GM18499 (cell line): ENCODE data around the gene MYOG.

Source experiments
- ATAC-seq: cut with Tn5 transposase; IDR thresholded peaks from one replicate; pipeline ENCODE4 v1.9.1; 2021; ENCODE audit warnings: moderate number of reproducible peaks; ENCODE audit not compliant: insufficient read depth, unreplicated experiment

The MYOG gene

DNA sequence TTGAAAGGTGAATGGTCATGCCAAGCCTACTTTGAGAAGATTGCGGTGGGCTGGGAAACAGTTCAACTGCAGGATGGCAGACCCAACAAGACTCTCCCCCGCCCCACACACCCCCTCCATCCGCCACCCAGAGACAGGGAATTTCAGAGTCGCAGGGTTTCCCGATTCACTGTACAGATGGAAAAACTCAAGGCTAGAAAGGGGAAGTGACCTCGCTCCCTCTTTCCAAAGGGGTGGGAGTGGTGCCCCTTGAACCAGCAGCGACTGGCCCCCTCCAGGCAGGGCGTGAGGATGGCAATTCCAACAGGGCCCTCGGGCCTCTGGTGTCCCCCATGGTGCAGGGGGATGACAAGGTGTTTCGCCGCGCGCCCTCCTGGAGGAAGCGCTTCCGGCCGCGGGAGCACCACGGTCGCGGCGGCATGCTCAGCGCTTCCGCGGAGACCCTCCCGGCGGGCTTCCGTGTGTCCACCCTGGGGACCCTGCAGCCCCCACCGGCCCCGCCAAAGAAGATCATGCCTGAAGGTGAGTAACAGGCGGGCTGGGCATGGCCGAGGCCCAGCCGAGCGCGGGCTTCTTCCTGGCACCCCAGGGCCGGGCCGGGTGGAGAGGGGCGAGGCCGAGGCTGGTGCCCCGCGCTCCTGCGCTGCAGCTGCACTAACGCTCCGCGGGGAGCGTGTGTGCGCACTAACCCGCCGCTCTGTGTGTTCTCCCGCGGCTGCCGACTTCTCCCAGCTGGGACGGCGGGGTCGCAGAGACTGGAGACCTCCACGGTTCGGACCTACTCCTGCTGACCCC, 10.4 kb downstream of the MYOG start:
- no peak for ATAC-seq

DNA sequence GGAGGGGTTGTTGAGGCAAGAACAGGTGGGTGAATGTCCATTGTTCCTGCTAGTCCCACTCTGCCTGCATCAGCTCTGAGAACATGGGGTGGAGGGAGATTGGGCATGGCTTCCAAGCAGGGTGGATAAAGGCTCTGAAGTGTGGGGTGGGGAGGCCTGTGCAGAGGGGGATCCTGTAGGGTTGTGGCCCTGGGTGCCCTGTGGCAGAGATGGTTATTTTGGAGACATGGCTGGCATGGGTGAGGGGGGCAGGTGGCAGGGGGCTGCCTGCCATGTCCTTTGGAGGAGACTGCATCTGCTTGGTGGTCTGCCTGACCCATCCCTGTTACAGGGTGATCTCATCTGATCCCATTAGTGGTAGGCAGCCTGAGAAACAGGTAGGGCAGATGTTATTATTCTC, 11.2 kb downstream of the MYOG start:
- no peak for ATAC-seq

DNA sequence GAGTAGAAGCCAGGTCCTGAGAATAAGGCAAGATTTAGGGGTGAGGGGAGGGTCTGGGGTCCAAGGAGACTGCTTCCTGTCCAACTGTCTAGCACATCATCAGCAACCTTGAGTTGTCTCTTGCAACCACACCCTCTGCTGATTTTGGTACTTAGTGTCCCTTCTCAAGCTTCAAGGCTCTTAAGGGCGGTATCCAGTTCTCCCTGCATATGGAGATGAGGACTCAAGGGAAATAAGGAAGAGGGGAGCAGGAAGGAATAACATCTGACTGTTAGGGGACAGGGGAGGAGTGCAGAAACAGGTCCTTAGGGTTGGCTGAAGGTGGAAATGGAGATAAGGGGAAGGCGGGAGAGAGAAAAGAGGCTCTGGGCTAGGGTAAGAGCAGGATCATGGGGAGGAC, 12.3 kb downstream of the MYOG start:
- ATAC-seq = no peak

DNA sequence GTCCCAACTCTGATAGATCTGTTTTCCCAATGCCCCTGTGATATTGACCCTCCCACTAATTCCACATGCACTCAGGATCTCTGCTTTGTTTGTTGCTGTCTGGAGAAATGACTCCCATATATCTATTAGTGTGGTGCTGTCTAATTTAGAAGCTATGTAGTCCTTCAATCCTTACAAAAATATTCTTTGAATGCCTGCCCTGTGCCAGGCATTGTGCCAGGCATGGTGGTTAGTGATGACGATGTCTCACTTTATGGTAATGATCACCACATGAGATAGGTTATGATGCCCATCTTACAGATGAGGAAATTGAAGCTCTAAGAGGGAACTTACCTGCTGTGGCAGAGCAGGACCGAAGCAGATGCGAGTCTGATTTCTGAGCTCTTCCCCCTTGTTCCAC, 12.9 kb downstream of the MYOG start:
- no peak for ATAC-seq

DNA sequence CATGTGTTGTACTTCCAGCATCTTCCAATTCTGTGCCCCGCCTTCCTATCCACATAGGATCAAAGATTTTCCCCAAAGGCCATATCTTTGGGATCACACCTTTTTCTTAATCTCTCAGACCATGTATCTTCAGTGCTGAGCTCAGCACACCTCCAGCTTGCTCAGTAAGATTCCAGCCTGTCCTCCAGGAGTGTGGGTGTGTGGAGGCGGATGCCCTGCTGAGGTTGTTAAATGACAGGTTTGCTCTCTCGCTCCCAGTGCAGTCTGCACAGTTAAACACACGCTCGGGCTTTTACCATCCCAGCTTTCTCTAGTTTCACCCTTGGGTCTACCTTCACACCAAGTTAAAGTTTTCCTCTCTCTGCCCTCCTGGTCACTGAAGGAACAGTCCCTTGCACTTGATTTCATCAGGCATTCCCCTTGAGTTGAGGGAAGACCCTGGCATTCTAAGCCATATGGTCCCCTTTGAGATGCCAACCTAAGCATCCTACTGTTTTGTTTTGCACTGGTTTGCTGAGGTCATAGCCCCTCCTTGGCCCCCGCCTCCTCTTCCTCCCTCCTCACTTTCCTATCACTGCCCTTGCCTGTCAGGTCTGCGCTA, 13.7 kb downstream of the MYOG start:
- no peak for ATAC-seq

DNA sequence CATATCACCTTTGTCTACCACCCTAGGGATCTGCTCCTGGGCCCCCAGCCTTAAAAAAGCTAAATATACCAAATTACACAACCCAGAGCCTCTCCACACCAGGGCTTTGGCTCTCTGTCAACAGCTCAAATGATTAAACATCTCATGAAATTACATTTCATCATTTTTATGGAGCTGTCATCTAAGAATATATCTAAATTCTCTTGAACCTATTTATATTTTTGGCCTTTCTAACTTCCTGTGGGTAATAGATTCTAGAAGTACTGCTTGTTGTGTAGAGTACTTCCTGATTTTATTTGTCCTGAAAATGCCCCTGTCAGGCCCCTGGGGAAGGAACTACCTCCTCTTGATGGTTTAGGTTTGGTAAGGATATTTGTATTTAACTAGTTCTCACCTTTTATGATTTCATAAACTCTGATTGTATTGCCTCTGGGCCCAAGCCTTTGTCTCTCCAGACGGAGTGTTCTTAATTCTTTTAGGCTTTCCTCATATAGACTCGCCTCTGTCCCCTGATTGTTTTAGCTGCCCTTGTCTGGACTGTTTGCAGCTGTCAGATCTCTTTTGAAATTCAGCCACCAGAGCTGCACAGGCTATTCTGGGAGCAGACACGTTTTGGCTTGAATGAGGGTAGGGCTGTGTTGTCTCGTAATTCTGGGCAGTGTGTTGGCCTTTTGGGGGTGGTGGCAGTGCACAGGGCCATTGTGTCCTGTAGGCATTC, 16.6 kb downstream of the MYOG start:
- ATAC-seq = no peak

DNA sequence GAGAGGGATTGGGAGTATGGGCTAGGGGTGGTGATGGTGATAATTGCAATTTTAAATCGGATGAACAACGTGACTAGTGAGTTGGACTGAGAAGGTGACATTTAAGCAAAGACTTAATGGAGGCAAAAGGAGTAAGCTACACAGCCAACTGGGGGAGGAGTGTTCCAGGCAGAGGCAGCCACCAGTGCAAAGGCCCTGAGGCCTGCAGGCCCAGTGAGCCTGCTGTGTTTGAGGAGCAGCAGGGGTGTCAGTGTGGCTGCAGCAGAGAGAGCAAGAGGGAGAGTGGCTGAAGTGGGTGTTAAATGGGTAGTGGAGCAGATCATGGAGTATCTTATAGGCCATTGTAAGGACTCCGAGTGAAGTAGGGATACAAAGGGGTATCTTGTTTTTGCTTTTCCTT, 18.8 kb downstream of the MYOG start:
- ATAC-seq = no peak

DNA sequence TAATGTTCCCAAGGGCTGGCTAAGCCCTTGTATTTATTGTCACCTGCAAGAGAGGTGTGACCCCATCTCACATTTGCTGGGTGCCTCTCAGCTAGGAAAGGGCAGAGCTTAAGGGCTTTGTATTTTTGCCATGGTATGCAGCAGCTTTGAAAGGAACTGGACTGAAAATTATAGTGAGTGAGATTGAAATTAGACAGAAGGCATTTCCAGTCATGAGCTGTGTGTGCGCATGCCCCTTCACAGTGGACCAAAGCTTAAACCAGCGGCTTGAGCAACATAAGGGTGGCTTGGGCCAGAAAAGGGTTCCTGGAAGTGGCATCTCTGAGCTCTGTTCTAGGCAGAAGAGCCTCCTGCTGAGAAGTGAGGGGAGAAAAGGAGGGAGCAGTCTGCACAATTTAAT, 19.8 kb downstream of the MYOG start:
- ATAC-seq = no peak

DNA sequence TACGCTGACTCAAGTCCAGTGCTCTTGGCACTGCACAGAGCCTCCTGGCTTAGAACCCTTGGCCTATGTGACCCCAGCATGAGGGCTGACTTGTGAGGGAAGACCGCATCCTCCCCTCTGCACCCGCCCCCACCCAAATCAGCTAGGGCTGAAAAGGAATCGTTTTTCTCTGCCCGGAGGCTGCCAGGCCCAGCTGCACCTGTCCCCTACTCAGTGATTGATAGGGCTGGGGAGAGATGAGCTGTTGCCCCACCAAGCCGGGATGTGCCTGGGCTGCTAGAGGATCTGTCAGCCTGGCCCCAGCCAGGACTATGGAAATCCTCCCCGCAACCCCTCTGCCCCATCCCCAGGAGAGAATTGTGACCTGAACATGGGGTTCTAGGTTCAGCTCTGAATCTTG, 20.6 kb downstream of the MYOG start:
- ATAC-seq = no peak

DNA sequence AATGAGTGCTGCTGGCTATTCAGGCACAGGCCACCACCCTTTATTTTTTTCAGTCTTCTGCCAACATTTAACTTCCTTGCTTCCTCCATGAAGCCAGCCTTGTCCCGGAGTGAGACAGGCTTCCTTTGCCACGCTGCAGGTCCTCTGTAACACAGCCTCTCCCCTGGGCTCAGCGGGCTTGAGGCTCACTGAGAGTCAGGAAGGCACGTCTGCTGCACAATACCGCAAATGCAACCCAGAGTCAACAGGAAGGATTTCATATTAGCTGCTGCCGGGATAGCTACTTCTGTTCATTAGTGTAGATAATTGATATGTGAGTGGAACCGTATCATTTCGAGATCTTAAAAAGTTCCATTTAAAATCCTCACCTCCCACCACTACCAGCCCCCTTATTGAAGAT, 22.5 kb downstream of the MYOG start:
- no peak for ATAC-seq

DNA sequence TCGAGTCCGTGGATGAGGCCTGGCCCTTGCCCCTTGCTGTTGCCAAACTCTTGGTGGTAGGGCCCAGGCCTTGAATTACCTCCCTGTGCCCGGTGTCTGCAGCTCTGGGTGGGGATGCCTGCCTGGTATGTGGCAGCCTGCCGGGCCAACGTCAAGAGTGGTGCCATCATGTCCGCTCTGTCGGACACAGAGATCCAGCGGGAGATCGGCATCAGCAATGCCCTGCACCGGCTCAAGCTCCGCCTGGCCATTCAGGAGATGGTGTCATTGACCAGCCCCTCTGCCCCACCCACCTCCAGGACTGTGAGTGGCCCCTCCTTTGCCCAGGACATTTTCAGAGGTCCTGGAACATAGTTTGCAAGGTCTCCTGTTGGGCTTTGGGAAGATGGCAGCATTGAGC, 25.7 kb downstream of the MYOG start:
- ATAC-seq = no peak

DNA sequence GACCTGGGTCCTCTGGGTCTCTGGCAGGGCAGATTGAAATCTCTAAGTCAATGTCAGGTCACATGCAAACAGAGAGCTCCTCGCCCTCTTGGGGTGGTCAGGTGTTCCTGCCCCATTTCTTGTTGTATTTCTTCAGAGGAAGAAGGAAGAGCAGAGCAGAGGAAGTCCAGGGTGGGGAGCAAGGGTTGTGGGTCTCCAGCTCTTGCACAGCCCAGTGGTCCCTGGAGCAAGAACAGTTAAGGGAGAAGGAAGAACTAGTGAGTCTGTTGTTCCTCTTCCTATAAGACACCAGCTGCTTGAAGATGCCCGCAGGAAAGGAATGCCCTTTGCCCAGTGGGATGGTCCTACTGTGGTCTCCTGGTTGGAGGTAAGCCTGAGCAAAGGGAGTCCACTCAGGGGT, 26.3 kb downstream of the MYOG start:
- ATAC-seq = no peak

DNA sequence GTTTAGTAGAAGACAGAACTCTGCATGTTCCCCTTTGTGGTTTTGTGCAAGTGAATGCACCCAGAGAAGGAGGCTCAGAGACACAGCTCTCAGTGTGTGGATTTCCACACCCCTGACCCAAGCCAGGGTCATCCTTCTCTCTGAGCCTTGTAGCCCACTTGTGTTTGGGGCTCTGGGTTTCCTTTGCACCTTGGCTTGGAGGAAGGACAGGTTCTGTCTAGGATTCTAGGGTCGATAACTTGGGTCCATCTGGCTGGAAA, 27.2 kb downstream of the MYOG start:
- no peak for ATAC-seq

DNA sequence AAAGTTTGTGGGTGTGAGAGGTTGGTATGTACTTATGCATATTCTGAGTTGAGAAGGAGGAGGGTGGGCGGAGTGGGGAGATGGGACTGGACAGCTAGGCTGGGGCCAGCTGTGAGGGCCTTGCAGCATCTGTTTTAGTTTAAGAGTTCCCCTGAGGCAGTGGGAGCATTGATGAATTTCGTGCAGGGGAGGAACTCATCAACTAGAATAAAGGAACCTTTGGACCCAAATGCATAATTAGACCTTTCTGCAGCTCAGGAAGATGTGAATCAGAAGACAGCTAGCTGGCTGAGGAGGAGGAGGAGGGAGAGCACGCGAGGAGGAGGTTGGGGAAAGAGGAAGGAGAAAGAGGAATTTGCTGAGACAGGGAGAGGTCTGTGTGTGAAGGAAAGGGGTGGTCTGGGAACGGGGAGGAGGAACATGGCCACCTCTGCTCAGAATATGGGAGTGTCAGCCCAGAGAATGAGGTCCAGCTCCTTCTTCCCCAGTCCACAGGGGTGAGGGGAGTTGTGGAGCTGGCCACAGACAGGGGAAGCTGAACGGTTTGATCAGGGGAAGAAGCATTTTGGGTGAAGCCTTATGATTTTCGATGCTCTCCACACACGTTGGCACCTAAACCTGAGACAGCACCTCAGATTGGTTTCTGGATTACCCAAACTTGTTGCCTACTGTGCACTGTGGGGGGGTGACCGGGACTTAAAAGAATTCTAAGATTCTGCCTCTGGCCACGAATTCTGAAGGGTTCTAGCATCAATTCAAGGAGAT, 27.7 kb downstream of the MYOG start:
- no peak for ATAC-seq

DNA sequence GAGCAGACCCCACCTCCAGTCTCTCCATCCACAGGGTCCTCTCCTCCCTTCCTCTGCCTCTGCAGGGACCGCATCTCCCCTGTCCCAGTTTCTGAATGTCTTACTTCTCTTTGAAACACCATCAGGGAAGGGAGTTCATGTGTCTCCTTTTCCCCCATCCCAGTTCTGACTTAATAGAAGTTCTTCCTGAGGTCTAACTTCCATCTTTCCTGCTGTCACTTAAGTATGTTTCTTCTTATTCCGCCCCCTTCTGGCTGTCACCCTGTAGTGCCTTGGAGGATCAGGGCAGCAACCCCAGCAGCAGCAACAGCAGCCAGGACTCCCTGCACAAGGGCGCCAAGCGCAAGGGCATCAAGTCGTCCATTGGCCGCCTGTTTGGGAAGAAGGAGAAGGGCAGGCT, 29.3 kb downstream of the MYOG start:
- ATAC-seq = no peak

DNA sequence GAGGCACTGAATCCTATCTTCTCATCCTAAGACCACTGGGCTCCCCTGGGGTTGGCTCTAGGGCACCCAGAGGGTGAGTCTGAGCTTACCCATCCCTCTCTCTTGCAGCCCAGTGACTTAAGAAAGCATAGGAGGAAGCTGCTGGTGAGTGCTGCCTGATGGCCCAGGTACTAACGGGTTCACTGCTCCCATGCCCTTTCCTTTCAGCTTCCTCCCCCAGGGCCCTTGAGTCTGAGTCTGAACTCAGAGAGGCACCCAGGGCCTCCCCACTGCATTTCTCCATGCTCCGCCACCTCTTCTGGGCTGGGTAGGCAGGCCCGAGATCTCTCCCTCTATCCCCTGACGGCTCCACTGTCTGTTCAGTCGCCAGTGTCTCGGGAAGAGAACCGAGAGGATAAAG, 29.8 kb downstream of the MYOG start:
- ATAC-seq = no peak

DNA sequence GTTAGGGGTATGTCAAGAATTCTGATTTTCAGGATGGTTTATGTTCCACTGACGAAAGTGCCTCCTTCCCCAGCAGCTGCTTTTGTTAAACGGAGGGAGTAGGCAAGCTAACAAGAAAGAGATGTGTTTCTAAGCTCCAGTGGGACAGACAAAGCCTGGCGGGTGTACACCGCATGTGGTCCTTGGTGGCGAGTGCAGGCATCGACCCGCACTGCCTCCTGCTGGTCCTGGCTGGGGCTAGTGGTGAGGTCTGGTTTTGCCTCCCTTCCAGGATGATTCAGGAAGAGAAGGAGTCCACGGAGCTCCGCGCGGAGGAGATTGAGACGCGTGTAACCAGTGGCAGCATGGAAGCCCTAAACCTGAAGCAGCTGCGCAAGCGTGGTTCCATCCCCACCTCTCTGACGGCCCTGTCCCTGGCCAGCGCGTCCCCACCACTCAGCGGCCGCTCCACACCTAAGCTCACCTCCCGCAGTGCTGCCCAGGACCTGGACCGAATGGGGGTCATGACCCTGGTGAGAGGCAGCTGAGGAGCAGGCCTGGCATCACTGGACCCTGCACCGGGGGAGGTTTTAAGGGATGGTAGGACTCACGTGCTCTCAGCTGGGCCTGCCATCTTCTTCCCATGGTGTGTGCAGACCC, 30.5 kb downstream of the MYOG start:
- ATAC-seq = no peak

DNA sequence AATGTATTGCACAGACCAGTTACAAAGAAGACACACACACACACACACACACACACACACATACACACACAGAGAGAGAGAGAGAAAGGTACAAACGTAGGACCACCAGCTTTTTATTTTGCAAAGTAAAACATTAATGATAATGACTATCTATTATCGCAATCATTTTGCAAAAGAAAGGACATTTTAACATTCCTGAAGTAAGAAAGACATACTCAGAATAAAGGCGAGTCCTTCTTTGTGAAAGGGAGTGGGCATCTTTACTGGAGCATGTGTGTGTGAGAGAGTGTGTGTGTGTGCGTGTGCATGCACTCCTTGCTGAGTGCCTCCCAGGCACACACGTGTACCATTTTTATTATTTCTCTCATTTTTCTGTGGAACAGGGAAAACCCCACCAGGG, 31.2 kb downstream of the MYOG start:
- no peak for ATAC-seq

DNA sequence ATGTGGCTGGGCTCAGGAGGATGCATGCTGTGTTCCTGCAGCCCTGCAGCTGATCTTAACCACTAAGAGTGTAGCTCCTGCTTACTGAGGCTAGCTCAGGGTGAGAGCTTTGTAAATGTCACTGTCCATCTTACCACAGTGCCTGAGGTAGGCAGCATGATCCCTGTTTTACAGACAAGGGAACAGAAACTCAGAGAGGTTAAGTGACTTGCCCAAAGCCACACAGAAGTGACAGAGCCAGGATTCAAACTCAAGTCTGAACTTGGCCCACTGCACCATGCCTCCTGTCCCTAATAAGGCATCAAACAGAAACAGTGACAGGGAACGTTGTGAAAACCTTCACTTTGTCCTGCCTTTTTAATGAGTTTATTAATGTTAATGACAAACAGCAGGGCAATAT, 31.6 kb downstream of the MYOG start:
- no peak for ATAC-seq

DNA sequence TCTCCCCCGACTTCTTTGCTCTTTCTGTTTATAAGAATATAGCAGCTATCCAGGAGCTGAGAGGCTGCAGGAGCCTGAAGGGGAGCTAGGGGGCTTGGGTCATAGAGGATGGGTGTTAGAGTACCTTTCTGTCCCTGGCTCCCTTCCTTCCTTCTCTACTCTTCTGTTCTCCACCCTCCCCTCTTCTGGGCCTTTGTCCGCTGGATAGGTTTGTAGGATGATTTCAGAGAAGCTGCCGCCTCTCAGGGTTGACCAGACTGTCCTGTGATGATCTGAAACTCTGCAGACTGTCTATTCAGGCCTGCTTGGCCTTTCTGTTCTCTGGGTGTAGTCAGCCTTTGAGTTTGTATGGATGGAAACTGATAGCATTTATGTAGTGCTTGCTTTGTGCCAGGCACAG, 33.2 kb downstream of the MYOG start:
- ATAC-seq = no peak

DNA sequence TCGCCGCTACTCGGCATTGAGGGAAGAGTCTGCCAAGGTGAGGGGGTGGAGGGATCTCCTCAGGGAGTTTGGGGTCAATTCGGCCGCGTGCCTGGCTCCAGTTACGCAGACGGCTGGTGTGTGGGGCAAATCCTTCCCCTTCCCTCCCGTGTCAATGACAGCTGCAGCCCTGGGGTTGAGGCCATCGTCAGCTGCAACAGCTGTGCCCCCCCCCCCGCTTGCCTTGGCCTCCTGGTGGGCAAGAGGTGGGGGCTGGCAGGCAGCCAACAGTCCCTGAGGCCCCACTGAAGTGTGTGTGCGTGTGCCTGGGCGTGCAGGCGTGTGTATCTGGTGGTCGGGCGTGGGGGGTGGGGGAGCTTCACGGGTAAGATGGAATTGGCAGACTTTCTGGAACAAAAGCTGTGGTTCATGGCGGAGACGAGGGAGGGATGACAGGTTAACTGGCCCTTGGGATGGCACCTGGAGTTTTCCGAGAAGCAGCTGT, 33.9 kb downstream of the MYOG start:
- ATAC-seq = no peak
